SK-N-MC (cell line): ENCODE results near the gene SMYD2.

Experiments
- EZH2 ChIP-seq: fragments of 200-600 bp; sonication (generic); IDR thresholded peaks from one replicate; pipeline ENCODE4 v1.6.1; 2017; ENCODE audit warnings: antibody characterized with exemption
- POLR2AphosphoS5 ChIP-seq: IDR thresholded peaks from 2 replicates; pipeline ENCODE4 v1.6.1; 2012; ENCODE audit warnings: mild to moderate bottlenecking, low read depth, low read length, borderline replicate concordance

DNA sequence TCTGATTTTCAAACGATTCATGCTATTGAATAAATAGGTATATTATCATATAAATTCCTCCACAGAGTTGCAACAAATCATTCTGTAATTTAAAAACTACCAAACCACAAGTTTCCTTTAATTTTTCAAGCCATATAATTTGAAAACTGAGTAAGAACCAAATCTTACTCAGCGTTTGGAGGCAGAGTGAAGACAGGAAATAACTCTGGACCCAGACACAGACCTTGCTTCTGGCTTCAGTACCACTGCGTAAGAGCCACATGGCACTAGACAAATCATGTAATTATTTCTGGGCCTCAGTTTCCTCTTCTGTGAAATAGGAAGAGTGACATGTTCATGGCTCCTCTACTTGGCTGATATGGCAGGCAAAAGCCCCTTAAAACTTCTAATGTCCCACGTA, 82.4 kb downstream of the SMYD2 start:
- TF ChIP-seq EZH2: no peak
- TF ChIP-seq POLR2AphosphoS5: no peak
